Measurements from ENCODE around the gene DHTKD1. TPM values are rescaled to one million over a fixed set of nuclear protein-coding genes. Genes with fewer than 3 reads are reported as not detected.
"Not testable (repeated sequence)": the region's sequence is repeated elsewhere in the genome, so short reads cannot be mapped to it uniquely, and the experiment has no call there.

DHTKD1 gene
- total RNA-seq, 1 donor from 2014 or later = 22.3 TPM

DNA sequence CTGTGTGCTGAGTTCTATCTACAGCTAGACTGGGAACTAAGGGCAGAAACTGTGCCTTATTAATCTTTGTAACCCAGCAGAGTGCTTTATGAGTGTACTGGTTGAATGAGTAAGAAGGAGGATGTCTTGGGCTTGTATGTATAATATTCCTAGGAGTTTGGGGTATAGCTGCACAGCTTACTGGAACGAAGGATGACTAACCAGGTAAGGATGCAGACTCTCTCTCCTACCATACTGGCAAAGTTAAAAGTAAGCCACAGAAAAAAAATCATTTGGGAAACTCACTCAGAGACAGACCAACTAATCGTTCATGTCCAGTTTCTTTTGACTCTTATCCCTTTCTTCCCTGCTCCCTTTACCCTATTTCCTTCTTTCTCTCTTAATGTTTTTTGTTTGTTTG lies 1.4 kb upstream of the DHTKD1 start:
- no peak for DNase-seq (ENCODE audit: low spot score)

DNA sequence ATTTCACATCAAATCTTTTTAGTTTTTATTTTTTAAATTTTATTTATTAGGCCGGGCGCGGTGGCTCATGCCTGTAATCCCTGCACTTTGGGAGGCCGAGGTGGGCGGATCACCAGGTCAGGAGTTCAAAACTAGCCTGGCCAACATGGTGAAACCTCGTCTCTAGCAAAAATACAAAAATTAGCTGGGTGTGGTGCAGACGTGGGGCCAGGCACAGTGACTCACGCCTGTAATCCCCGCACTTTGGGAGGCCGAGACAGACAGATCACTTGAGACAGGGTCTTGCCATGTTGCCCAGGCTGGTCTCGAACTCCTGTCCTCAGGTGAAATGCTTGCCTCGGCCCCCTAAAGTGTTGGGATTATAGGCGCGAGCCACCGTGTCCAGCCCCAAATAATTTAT lies 2.7 kb downstream of the DHTKD1 start:
- not testable (repeated sequence) for DNase-seq (ENCODE audit: low spot score)

DNA sequence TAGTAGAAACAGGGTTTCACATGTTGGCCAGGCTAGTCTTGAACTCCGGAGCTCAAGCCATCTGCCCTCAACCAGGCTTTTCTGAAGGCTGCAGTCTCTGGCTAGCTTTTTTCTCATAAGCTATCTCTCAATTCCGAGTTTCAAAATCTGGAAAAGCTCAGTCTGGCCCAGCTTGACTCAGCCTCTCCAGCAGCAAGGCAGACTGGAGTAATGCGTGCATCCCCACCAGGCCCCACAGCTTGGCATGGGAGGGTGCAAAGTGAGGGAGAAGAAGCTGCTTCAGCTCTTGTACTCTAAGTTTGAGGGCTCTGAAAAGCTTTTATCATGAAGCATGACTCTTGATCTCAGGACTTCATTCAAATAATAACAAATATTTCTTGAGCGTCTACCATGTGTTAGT lies 4.8 kb downstream of the DHTKD1 start:
- DNase-seq (ENCODE audit: low spot score) = no peak

DNA sequence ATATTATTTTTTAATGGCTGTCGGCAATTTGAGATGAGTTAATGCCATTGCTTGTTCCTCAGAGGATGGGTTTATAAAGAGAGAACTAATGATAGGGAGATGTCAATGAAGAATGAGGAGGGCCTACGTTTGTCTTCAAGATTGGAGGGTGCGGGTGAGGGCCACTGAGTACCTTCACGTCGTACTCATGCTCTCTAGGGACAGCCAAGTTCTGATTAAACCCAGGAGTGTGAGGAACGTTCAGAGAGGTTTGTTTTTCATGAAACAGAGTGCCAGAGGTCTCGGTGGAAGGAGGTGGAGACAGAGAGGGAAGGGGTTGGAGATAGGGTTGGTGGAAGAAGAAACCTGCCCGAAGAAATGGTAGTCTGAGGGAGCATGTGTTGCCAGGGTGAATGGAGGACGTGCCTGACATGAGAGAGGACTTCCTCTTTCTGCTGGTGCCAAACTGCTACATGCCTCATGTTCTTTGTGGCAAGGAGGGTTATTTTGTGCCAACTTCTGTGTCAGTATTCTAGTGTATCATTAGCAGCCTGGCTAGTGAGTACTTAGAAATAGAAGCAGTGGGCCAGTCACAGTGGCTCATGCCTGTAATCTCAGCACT lies 8.9 kb downstream of the DHTKD1 start:
- no peak for DNase-seq (ENCODE audit: low spot score)

DNA sequence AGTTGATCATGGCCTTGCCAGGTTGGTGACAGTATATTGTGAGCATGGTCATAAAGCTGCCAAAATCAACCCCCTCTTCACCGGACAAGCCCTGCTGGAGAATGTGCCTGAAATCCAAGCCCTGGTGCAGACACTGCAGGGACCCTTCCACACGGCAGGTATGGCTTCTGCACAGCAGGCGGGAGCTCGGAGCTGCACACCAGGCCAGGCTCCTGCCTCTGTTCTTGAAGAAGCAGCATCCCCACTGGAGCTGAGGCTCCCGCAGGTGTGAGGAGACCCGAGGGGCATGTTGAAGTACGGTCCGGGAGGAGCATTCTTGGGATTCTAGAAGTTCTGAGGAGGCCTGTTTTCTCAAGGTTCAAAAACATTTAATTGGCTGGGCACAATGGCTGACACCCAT lies 12.7 kb downstream of the DHTKD1 start:
- no peak for DNase-seq (ENCODE audit: low spot score)

DNA sequence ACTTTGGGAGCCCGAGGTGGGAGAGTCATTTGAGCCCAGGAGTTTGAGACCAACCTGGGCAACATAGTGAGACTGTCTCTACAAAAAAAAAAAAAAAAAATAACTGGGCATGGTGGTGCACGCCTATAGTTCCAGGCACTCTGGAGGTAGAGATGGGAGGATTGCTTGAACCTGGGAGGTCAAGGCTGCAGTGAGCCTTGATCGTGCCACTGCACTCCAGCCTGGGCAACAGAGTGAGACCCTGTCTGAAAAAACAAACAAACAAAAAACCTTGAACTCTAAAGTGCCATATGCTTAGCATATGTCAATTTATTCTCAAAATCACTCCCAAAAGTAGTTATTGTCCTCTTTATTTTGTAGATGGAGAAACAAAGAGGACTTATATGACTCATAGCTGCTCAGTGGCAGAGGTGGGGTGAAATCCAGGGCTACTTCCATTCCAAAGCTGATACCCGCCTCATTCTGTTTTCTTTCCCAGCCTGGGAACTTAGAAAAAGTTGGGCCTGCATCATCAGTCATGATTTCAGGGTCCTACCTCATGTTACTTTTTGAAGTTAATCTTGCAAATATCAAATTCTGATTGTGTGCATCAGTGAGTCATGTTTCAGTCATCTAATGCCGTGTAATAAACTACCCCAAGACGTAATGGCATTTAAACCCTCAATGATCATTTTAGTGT lies 13.3 kb downstream of the DHTKD1 start:
- DNase-seq (ENCODE audit: low spot score) = no peak

DNA sequence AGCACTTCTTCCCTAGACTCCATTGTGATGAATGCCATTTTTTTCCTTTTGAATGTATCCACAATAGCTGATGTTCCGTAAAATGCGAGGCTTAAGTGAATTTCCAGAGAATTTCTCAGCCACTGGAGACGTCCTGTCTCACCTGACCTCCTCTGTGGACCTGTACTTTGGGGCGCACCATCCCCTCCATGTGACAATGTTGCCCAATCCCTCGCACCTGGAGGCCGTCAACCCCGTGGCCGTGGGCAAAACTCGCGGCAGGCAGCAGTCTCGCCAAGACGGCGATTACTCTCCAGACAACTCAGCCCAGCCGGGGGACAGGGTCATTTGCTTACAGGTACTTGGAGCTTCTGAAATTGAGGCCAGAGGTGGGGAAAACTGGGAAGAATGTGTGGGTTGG lies 20.2 kb downstream of the DHTKD1 start:
- no peak for DNase-seq (ENCODE audit: low spot score)

DNA sequence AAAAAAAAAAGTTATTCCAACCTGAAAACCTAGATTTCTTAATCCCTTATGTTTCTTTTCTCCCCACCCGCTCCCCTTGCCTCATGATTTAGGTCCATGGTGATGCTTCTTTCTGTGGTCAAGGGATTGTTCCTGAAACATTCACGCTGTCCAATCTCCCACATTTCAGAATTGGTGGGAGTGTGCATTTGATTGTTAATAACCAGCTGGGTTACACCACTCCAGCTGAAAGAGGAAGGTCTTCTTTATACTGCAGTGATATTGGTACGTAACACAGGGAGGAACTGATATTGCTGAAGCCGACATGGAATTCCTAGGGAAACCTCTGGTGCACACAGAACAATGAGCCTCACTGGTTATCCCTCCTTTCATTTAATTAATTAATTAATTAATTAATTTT lies 22.7 kb downstream of the DHTKD1 start:
- DNase-seq (ENCODE audit: low spot score) = no peak

DNA sequence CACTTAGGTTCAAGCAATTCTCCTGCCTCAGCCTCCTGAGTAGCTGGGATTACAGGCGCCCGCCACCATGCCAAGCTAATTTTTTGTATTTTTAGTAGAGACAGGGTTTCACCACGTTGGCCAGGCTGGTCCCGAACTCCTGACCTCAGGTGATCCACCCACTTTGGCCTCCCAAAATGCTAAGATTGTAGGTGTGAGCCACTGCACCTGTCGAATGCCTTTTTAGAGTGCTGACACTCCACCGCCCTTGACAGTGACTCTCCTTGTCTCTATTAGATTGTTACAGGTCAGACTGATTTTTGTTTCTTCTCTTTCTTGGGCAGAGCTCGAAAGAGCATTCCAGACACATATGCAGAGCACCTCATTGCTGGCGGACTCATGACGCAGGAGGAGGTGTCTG lies 28.6 kb downstream of the DHTKD1 start:
- not testable (repeated sequence) for DNase-seq (ENCODE audit: low spot score)

DNA sequence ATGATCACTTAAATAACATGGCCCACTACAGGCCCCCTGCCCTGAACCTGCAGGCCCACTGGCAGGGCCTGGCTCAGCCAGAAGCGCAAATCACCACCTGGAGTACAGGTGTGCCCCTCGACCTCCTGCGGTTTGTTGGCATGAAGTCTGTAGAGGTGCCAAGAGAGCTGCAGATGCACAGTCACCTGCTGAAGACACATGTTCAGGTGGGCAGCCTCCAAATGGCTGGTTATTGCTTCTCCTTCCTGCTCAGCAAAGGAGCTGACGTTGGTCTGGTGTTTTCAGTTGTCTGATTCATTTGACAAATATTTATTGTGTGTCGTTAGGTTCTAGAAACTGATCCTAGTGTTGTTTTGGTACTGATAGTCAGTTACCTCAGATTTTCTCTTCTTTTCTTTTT lies 29.0 kb downstream of the DHTKD1 start:
- DNase-seq (ENCODE audit: low spot score) = no peak

DNA sequence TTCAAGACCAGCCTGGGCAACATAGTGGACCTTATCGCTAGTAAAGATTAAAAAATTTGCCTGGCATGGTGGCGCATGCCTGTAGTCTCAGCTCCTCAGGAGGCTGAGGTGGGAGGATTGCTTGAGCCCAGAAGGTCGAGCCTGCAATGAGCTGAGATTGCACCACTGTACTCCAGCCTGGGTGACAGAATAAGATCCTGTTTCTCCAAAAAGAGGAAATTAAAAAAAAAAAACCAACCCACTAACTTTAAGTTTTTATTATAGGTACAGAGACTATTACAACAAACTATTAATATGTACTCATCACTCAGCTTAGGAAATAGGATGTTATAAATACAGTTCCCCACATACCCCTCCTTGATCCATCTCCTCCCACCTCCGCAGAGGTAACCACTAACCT lies 30.2 kb downstream of the DHTKD1 start:
- no peak for DNase-seq (ENCODE audit: low spot score)

DNA sequence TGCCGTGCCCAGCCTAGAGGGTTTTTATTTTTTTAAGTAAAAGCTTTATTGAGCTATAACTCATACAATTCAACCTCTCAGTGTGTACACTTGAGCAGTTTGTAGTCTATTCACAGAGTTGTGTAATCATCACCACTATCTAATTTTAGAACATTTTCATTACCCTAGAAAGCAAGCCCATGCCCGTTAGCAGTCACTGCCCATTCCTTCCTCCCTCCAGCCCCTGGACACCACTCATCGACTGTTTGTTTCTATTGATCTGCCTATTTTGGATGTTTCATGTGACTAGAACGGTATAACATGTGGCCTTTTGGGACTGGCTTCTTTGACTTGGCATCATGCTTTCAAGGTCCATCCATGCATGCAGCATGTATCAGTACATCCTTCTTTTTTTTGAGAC lies 35.0 kb downstream of the DHTKD1 start:
- no peak for DNase-seq (ENCODE audit: low spot score)

DNA sequence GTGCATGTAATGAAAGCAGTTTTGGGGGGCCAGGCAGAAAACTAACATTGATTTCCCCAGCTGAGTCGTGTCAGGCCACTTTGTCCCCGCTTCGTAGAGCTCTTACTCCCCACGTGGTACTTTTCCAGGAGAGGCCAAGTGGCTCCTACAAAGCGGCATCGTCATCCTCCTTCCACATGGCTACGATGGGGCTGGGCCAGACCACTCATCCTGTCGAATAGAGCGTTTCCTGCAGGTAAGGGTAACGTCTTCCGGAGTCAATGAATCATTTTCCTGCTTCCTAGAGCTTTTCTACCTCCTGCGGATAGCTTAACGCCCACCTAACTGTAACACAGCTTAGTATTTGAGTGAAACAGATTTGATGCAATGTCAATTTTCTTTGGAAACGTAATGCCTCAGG lies 39.0 kb downstream of the DHTKD1 start:
- DNase-seq (ENCODE audit: low spot score) = no peak

DNA sequence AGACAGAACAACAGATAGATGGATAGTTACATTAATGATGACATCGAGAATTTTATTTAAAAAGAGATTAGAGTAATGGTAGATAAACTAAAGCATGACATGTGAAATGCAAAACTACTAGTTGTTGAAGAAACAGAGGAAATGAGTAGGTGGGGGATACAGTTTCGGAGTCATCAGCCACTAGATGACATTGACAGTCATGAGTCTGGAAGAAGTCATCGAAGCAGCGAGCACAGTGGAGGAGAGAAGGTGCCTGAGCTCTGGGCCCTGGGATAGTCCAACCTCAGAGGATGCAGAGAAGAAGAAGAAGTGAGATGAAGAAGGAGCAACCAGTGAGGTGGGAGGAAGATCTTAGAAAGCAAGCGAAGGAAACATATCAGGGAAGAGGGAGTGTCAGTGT lies 40.5 kb downstream of the DHTKD1 start:
- no peak for DNase-seq (ENCODE audit: low spot score)

DNA sequence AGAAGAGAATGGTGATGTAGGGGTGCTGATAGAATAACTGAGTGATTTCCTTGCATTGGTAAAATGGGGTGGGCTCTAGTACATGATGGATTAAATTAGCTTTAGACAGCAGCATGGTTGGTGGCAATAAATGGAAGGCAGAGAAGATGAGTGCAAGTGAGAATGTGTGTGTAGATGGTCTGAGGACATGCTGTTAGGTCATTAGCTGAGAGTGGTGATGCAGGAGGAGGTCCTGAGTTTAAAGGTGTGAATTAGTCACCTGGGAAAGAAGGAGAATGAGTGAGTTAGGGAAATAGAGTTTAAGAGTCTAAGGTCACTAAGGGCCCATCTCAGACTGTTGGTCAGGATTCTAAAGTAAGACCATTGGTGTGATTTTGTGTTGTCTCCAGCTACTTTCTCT lies 42.8 kb downstream of the DHTKD1 start:
- no peak for DNase-seq (ENCODE audit: low spot score)

DNA sequence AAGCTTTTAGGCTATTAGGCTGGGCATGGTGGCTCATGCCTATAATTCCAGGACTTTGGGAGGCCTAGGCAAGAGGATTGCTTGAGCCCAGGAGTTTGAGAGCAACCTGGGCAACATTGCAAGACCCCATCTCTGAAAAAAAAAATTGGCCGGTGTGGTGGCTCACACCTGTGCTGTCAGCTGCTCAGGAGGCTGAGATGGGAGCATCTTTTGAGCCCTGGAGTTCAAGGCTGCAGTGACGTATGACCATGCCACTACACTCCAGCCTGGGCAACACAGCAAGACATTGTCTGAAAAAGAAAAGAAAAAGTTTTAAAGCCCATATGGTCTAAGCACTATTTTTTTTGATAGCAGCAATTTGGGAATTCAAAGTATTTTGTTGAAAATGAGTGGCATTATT lies 44.9 kb downstream of the DHTKD1 start:
- no peak for DNase-seq (ENCODE audit: low spot score)

DNA sequence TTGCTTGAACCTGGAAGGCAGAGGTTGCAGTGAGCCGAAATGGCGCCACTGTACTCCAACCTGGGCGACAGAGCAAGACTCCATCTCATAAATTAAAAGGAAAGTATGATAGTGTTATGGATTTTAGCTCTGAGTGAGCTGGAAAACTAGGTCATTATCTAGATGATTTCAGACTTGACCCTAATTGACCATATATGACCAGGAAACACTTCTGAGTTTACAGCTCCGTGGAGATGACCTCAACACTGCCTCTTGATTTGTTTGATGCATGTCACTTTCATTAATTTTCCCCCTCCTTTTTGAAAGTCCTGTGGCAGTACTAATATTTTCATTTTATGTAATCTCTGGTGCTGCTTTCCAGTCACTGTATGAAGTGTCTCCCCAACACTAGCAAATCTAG lies 52.9 kb downstream of the DHTKD1 start:
- DNase-seq (ENCODE audit: low spot score) = no peak

DNA sequence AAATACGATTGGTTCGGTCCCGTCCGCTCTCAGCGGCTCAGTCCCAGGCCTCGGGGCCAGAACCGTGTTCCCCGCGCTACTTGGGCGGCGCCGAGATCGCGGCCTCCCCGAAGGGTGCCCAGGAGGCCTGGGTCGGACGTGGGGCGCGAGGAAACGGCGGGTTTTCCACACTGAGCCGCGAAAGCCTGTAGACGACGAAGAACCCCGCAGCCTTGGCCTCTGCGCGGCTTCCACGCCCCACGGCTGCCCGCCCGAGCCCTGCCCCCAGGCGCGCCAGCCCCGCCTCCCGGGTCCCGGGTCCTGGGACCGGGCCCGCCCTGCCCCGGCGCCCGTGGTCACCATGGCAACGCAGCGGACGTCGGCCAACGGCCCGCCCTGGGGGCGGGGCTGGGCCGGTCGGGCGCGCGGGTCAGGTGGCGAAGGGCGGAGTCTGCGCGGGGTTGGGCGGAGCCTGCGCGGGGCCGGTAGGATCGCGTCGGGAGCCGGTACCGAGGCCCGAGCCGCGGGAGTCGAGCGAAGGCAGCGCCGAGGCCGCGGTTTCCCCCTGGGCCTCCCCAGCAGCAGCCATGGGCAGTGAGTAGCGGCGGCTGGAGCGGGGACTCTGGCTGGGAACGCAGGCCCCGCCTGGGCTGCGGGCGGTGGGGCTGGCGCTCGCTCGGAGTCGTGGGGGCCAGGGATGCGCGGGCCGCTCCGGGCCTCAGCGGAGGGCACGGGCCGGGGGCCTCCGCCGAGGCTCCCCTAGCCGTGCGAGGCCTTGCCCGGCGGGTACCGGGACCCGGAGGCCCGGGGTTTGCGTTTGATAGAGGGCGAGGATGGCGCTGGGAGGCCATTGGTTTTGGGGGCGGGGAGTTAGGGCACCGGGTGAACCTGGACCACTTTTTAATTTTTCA lies 60.7 kb downstream of the DHTKD1 start, which contains the start of gene SEC61A2:
Gene SEC61A2, plus strand, starts transcription at position 456 of the 890 bp plus-strand sequence. Its CDS starts 111 bp downstream, at position 567.
- peak; percentile 96 for DNase-seq (ENCODE audit: low spot score)

DNA sequence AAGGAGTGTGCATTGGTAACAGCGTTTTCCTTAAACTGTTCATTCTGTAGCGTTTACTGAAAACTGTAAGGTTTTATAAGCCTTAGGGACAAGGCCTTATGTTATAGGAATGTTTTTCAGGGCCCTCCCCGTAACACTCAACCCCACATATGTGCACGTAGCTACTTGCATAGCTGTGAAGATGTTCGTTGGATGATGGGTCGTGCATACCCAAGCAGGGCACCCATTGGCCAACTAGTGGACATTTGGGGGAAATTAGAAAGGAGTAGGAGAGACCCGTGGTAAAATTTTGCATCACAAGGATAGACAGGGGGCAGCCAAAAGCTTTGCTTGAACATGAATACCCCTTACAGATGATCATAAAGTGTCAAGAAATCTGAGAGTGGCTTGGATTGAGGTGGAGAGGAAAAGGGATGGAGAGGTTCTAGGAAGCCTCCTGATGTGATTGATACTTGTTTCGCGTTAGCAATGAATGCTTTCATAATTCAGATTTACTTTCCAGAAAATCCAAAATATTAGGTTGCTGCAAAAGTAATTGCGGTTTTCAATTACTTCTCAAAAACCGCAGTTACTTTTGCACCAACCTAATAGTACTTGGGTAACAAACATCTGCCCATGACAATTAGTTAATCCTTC lies 61.6 kb downstream of the DHTKD1 start:
- DNase-seq (ENCODE audit: low spot score) = peak; percentile 16

DNA sequence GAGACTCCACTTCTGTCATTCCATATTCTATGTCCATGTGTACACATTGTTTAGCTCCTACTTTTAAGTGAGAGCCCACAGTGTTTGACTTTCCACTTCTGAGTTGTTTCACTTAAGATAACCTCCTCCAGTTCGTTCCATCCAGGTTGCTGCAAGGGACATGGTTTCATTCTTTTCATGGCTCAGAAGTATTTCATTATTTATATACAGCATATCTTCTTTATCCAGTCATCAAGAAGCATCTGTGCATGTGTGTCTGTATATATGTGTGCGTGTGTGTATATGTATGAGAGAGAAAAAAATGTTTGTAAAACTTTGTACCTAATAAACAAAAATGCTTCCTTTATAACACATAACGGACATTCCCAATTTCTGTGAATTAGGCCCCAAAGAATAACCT lies 66.9 kb downstream of the DHTKD1 start:
- DNase-seq (ENCODE audit: low spot score) = no peak

DNA sequence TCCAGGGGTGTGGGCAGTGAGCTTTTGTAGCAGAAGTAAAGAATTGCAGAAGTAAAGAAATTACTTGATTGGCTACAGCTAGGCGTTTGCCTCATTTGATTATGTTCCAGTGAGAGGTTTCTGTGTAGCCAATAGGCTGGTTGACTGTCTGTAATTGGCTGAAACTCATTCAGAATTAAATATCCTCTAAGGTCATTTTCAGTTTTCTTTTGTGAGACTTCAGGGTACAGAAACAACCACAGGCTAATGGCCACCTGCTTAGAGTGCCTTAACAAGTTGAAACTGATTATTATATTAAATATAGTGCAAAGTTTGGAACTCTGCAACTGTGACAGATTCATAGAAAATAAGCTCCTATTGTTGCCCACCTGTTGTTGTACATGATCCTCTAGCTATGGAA lies 71.3 kb downstream of the DHTKD1 start:
- DNase-seq (ENCODE audit: low spot score) = no peak

DNA sequence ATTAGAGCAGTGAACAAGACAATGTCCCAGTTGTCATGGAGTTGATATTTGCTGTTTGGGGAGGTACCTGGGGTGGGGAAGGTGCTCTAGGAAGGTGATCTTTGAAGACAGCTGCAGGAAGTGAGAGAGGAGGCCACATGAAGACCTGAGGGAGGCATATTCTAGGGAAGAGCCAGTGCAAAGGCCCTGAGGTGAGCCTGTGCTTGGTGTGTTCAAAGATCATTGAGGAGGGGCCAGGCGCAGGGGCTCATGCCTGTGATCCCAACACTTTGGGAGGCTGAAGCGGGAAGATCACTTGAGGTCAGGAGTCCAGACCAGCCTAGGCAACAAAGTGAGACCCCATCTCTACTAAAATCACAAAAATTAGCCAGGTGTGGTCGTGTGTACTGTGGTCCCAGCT lies 75.8 kb downstream of the DHTKD1 start:
- no peak for DNase-seq (ENCODE audit: low spot score)

Measured in mucosa of gallbladder (tissue), 1 donor.